ENCODE data around the gene MCM9. TPM values are rescaled to one million over a fixed set of nuclear protein-coding genes. Genes with fewer than 3 reads are reported as not detected.

The MCM9 gene
- total RNA-seq, 1 experiment from 2014 or later, result 14.9 TPM

DNA sequence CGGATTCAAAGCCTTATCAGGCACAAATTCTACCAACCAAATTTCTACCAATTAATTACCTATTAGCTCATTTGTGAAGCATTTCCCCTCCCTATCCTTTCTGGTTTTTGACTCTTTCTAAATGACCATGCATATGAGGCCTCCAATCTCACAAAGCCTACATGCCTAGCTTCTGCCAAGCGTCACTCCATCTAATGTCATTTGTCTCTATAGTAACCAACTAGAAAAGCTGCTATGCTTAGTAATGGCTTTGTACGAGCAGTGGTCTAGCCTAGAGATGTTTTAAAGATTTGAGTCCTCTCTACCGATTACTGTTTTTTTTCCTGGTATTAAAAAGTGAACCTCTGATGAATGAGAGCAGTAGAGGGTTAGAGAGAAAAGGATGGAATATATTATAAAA, 45.8 kb downstream of the MCM9 start (continued):
- no peak for TF ChIP-seq ZNF219 (CRISPR knock-in tag; IDR thresholded peaks at IDR 0.05; ENCODE audit: borderline replicate concordance)

DNA sequence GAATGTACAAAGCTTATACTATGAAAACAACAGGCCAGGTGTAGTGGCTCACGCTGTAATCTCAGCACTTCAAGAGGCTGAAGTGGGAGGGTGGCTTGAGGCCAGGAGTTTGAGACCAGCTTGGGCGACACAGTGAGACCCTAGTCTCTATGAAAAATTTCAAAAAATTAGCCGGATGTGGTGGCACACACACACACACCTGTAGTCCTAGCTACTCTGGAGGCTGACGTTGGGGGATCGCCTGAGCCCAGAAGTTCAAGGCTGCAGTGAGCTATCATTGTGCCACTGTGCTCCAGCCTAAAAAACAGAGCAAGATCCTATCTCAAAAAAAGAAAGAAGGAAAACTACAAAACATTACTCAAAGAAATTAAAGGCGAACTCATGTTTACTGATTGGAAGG, 48.3 kb downstream of the MCM9 start:
- Mint-ChIP-seq H3K9me3 (no peaks in the 10 kb centered on the region), H3K4me3 (no peak overlapping the region), H3K36me3 (no peaks in the 10 kb centered on the region), H3K27me3 (ENCODE audit: low read depth) (no peaks in the 10 kb centered on the region), H3K27ac (no peak overlapping the region; the same call in 1 of the 2 replicates), H3K4me1 (peaks cover 23% of the 10 kb centered on the region)
- ChIA-PET CTCF (no interaction called here), POLR2A (interaction anchor here (0.5 to 0.8 kb wide), 2 partner anchors 95 to 130 kb away, joined by 3 to 4 read pairs; no protein-coding TSS in a partner anchor)
- TF ChIP-seq SMAD3 (CRISPR knock-in tag; IDR thresholded peaks at IDR 0.05; ENCODE audit: borderline replicate concordance) (no peak), NR1H2 (CRISPR knock-in tag; IDR thresholded peaks at IDR 0.05) (no peak), ZSCAN18 (CRISPR knock-in tag; IDR thresholded peaks at IDR 0.05) (no peak), RELA (CRISPR knock-in tag; IDR thresholded peaks at IDR 0.05; ENCODE audit: borderline replicate concordance) (no peak), NFYB (CRISPR knock-in tag; conservative IDR thresholded peaks at IDR 0.05; ENCODE audit: low read depth) (no peak), HMGA2 (CRISPR knock-in tag; IDR thresholded peaks at IDR 0.05) (no peak), PRDM15 (CRISPR knock-in tag; IDR thresholded peaks at IDR 0.05) (no peak), E2F1 (CRISPR knock-in tag; IDR thresholded peaks at IDR 0.05) (no peak), TP53 (CRISPR knock-in tag; IDR thresholded peaks at IDR 0.05) (no peak), USF2 (CRISPR knock-in tag; IDR thresholded peaks at IDR 0.05) (no peak), PRRX2 (CRISPR knock-in tag; IDR thresholded peaks at IDR 0.05) (no peak)
- TF ChIP-seq, protein P1, sequence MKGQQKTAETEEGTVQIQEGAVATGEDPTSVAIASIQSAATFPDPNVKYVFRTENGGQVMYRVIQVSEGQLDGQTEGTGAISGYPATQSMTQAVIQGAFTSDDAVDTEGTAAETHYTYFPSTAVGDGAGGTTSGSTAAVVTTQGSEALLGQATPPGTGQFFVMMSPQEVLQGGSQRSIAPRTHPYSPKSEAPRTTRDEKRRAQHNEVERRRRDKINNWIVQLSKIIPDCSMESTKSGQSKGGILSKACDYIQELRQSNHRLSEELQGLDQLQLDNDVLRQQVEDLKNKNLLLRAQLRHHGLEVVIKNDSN (CRISPR knock-in tag; IDR thresholded peaks at IDR 0.05), result no peak
- TF ChIP-seq, protein P2, sequence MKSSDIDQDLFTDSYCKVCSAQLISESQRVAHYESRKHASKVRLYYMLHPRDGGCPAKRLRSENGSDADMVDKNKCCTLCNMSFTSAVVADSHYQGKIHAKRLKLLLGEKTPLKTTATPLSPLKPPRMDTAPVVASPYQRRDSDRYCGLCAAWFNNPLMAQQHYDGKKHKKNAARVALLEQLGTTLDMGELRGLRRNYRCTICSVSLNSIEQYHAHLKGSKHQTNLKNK (CRISPR knock-in tag; IDR thresholded peaks at IDR 0.05), result no peak
- ATAC-seq, result no peak
- DNase-seq (ENCODE audit: low spot score), result no peak

DNA sequence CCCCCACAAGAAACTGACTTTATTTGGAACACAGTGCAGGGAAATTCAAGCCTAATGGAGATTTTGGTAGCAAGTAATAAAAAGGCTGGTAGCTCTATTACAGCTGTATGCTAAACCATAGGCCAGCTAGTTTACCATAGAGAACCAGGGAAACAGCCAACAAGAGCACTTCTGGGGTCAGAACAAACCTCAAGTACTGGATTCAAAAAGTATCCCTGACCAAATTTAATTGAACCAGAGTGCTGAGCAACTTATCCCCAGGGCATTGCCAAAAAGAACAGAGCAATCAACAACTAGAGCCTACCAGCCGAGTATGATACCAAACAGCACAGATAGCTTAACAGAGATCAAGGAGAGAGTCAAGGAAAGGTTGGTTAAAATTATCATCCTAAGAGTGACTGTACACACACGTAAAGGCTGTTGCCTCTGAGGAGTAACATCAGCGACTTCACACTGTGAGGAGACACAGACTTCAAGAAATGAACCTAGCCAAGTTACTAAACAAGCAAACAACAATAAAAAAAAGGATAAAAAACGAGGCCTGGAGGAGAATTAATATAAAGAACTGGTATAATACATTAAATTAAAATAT, 52.5 kb downstream of the MCM9 start:
- Mint-ChIP-seq H3K9me3 (peaks cover 4% of the 10 kb centered on the region; the same call in 1 of the 2 replicates), H3K27ac (peak overlapping the region; percentile 86), H3K4me1 (peaks cover 27% of the 10 kb centered on the region), H3K36me3 (no peaks in the 10 kb centered on the region), H3K4me3 (no peak overlapping the region), H3K27me3 (ENCODE audit: low read depth) (no peaks in the 10 kb centered on the region)
- DNase-seq (ENCODE audit: low spot score), result no peak
- CTCF ChIA-PET, result interaction anchor here (0.6 to 2.6 kb wide), 10 partner anchors 9 to 228 kb away, joined by 3 to 12 read pairs (median 6); partner anchors contain the start of gene ASF1A
- POLR2A ChIA-PET, result interaction anchor here (3.5 kb wide), 1 partner anchor 12 kb away, joined by 20 read pairs; the partner anchor contains the start of gene ASF1A
- peak; percentile 46 for ATAC-seq
- no peak for TF ChIP-seq ZNF263 (CRISPR knock-in tag; IDR thresholded peaks at IDR 0.05; ENCODE audit: low read depth)
- no peak for TF ChIP-seq IRF2 (CRISPR knock-in tag; IDR thresholded peaks at IDR 0.05; ENCODE audit: borderline replicate concordance, low read depth)
- TF ChIP-seq, protein P3, sequence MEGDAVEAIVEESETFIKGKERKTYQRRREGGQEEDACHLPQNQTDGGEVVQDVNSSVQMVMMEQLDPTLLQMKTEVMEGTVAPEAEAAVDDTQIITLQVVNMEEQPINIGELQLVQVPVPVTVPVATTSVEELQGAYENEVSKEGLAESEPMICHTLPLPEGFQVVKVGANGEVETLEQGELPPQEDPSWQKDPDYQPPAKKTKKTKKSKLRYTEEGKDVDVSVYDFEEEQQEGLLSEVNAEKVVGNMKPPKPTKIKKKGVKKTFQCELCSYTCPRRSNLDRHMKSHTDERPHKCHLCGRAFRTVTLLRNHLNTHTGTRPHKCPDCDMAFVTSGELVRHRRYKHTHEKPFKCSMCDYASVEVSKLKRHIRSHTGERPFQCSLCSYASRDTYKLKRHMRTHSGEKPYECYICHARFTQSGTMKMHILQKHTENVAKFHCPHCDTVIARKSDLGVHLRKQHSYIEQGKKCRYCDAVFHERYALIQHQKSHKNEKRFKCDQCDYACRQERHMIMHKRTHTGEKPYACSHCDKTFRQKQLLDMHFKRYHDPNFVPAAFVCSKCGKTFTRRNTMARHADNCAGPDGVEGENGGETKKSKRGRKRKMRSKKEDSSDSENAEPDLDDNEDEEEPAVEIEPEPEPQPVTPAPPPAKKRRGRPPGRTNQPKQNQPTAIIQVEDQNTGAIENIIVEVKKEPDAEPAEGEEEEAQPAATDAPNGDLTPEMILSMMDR (IDR thresholded peaks at IDR 0.05), result no peak
- TF ChIP-seq ATF1 (CRISPR knock-in tag; IDR thresholded peaks at IDR 0.05), result no peak
- no peak for TF ChIP-seq CBFB (CRISPR knock-in tag; IDR thresholded peaks at IDR 0.05; ENCODE audit: low read depth)

Data from WTC11 (cell line).